ENCODE results near the gene CEP126.

DNA sequence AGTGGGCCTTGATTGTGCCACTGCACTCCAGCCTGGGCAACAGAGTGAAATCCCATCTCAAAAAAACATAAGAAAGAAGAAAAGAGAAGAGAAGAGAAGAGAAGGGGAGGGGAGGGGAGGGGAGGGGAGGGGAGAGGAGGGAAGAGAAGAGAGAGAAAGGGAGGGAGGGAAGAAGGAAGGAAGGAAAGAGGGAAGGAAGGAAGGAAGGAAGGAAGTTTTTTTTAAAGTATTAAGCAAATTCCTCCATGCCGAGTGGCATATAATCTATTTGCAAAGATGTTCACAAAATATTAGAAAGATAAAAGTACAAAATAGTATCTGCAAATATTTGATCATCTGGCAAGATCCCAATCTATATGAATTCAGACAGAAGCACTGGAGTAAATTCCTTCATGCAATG lies 121.9 kb downstream of the CEP126 start:
- TF ChIP-seq, protein P1, sequence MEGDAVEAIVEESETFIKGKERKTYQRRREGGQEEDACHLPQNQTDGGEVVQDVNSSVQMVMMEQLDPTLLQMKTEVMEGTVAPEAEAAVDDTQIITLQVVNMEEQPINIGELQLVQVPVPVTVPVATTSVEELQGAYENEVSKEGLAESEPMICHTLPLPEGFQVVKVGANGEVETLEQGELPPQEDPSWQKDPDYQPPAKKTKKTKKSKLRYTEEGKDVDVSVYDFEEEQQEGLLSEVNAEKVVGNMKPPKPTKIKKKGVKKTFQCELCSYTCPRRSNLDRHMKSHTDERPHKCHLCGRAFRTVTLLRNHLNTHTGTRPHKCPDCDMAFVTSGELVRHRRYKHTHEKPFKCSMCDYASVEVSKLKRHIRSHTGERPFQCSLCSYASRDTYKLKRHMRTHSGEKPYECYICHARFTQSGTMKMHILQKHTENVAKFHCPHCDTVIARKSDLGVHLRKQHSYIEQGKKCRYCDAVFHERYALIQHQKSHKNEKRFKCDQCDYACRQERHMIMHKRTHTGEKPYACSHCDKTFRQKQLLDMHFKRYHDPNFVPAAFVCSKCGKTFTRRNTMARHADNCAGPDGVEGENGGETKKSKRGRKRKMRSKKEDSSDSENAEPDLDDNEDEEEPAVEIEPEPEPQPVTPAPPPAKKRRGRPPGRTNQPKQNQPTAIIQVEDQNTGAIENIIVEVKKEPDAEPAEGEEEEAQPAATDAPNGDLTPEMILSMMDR (IDR thresholded peaks at IDR 0.05 in 2 of 3, conservative IDR thresholded peaks at IDR 0.05 in 1 of 3; ENCODE audit: borderline replicate concordance in 1 of 3, insufficient read depth in 1 of 3, low read depth in 2 of 3, low read length in 2 of 3) = no peak
- TF ChIP-seq POLR2A (IDR thresholded peaks at IDR 0.05; ENCODE audit: borderline replicate concordance, extremely low read depth, insufficient read depth, insufficient read length) = no peak
